PC-3 (cell line): ENCODE data around the gene FLNA. TPM values are rescaled to one million over a fixed set of nuclear protein-coding genes. Genes with fewer than 3 reads are reported as not detected.

Experiments
- ATAC-seq: fragments of 200-7000 bp; cut with Tn5 transposase; 2 replicates; pipeline ENCODE4 v1.9.1; 2020; ENCODE audit warnings: mild to moderate bottlenecking, moderate library complexity
- BruUV-seq: library from RNA; stranded (reverse); fragments of 400-500 nt; replicated peaks from 2 replicates; lab custom pipeline; 2021; lab: Mats Ljungman, UMichigan
- CTCF ChIA-PET: fragments of 300-600 bp; sonication (Branson Sonifier 250); formaldehyde crosslinking; loops from one replicate; lab custom pipeline; 2022; ENCODE audit warnings: antibody characterized with exemption; lab: Charles Lee
- POLR2A ChIA-PET: fragments of 300-600 bp; sonication (Branson Sonifier 250); formaldehyde crosslinking; loops from one replicate; lab custom pipeline; 2022; ENCODE audit warnings: antibody characterized with exemption; ENCODE audit not compliant: unreplicated experiment; lab: Charles Lee
- DNase-seq: peaks from one replicate; pipeline ENCODE4 v3.0.0-alpha.2; 2015
- H2AFZ ChIP-seq: fragments of 300-600 bp; sonication (generic); 2 replicates; pipeline ENCODE4 v1.6.0; 2016; ENCODE audit warnings: antibody characterized with exemption, low read length
- H3F3A ChIP-seq: fragments of 300-600 bp; sonication (generic); one replicate; pipeline ENCODE4 v1.6.0; 2017; ENCODE audit warnings: antibody characterized with exemption, low read length, control low read depth, mild to moderate bottlenecking; ENCODE audit not compliant: unreplicated experiment
- H3K27ac ChIP-seq: fragments of 300-600 bp; sonication (generic); 2 replicates; pipeline ENCODE4 v1.5.1; 2016; ENCODE audit warnings: mild to moderate bottlenecking, low read length
- H3K27me3 ChIP-seq: fragments of 300-600 bp; sonication (generic); 2 replicates; pipeline ENCODE4 v1.6.1; 2016; ENCODE audit warnings: low read length, mixed read lengths
- H3K36me3 ChIP-seq: fragments of 300-600 bp; sonication (generic); 2 replicates; pipeline ENCODE4 v1.6.1; 2016; ENCODE audit warnings: low read depth, mixed run types, low read length, mixed read lengths
- H3K4me1 ChIP-seq: fragments of 300-600 bp; sonication (generic); 2 replicates; pipeline ENCODE4 v1.5.1; 2016; ENCODE audit warnings: low read length; ENCODE audit not compliant: insufficient read depth
- H3K4me2 ChIP-seq: fragments of 300-600 bp; sonication (generic); 2 replicates; pipeline ENCODE4 v1.6.0; 2016; ENCODE audit warnings: low read length
- H3K4me3 ChIP-seq: fragments of 300-600 bp; sonication (generic); 2 replicates; pipeline ENCODE4 v1.5.1; 2016; ENCODE audit warnings: mild to moderate bottlenecking, low read length, mixed read lengths
- H3K79me2 ChIP-seq: fragments of 300-600 bp; sonication (generic); 2 replicates; pipeline ENCODE4 v1.6.1; 2017; ENCODE audit warnings: low read length, mixed read lengths
- H3K9ac ChIP-seq: fragments of 300-600 bp; sonication (generic); 2 replicates; pipeline ENCODE4 v1.6.0; 2016; ENCODE audit warnings: mild to moderate bottlenecking, low read length
- H3K9me2 ChIP-seq: fragments of 300-600 bp; sonication (generic); replicated peaks from 2 replicates; pipeline ENCODE4 v1.6.1; 2016; ENCODE audit warnings: mixed run types, low read length, mixed read lengths
- H3K9me3 ChIP-seq: fragments of 300-600 bp; sonication (generic); 2 replicates; pipeline ENCODE4 v1.6.1; 2016; ENCODE audit warnings: low read length, mixed read lengths
- H4K20me1 ChIP-seq: fragments of 300-600 bp; sonication (generic); 2 replicates; pipeline ENCODE4 v1.6.1; 2016; ENCODE audit warnings: low read length, mixed read lengths
- EZH2 ChIP-seq: fragments of 300-600 bp; sonication (generic); IDR thresholded peaks from one replicate; pipeline ENCODE4 v1.6.1; 2017; ENCODE audit warnings: antibody characterized with exemption, mild to moderate bottlenecking, low read length; ENCODE audit not compliant: unreplicated experiment
- EZH2phosphoT487 ChIP-seq: fragments of 300-600 bp; sonication (generic); IDR thresholded peaks from 2 replicates; pipeline ENCODE4 v1.6.1; 2018; ENCODE audit warnings: mild to moderate bottlenecking, antibody characterized with exemption, low read length, borderline replicate concordance
- intact Hi-C: fragments of 100-400 bp; cut with micrococcal nuclease; formaldehyde crosslinking; loops from 2 replicates; pipeline ENCODE4 v1.9.0; 2023
- total RNA-seq: library from RNA; depleted of rRNA; stranded (reverse); fragments of >200 nt; gene quantifications from 2 replicates; pipeline ENCODE4 v1.2.3, GENCODE V29; 2014
- TF ChIP-seq, protein P1 (sequence below): fragments of 300-600 bp; sonication (generic); conservative IDR thresholded peaks from 2 replicates; pipeline ENCODE4 v1.5.1; 2017; ENCODE audit warnings: antibody characterized with exemption, low read depth, mild to moderate bottlenecking, low read length

Gene FLNA
- total RNA-seq, 1 experiment from 2014 or later, result 2,058 TPM

DNA sequence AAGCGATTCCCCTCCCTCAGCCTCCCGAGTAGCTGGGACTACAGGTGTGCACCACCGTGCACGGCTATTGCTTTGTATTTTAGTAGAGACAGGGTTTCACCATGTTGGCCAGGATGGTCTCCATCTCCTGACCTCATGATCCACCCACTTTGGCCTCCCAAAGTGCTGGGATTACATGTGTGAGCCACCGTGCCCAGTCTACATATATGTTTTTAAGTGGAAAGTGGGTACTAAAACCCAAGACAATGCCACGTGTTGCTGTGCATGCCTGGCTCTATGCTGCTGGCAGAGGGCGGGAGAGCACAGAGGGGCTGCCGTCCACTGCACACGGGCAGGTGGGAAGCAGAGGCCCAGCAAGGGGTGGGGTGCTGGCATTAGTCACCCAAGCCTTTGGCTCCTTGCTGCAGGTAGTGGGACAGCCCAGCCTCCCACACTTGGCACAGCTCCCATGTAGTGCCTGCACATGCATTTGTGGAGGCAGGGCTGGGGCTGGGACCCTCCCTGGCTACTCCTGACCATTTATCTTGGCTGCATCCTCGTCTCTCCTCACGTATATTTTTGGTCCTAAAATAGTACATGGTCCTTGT is 8.1 kb upstream of the FLNA start:
- intact Hi-C loops, result no loop called here
- Histone ChIP-seq H3K9ac (no peak overlapping the region), H3K4me3 (no peak overlapping the region), H2AFZ (no peak overlapping the region), H3K9me3 (no peaks in the 10 kb centered on the region), H3K27me3 (no peaks in the 10 kb centered on the region), H3F3A (no peaks in the 10 kb centered on the region), H4K20me1 (peaks cover 5% of the 10 kb centered on the region; the same call in 1 of the 2 replicates), H3K4me1 (peaks cover 14% of the 10 kb centered on the region), H3K36me3 (no peaks in the 10 kb centered on the region; the same call in 1 of the 2 replicates), H3K4me2 (no peak overlapping the region), H3K79me2 (peaks cover 19% of the 10 kb centered on the region), H3K9me2 (no peaks in the 10 kb centered on the region), H3K27ac (no peak overlapping the region)
- POLR2A ChIA-PET, result no interaction called here
- BruUV-seq, result no TSS peak
- TF ChIP-seq EZH2, result no peak
- TF ChIP-seq, protein P1, sequence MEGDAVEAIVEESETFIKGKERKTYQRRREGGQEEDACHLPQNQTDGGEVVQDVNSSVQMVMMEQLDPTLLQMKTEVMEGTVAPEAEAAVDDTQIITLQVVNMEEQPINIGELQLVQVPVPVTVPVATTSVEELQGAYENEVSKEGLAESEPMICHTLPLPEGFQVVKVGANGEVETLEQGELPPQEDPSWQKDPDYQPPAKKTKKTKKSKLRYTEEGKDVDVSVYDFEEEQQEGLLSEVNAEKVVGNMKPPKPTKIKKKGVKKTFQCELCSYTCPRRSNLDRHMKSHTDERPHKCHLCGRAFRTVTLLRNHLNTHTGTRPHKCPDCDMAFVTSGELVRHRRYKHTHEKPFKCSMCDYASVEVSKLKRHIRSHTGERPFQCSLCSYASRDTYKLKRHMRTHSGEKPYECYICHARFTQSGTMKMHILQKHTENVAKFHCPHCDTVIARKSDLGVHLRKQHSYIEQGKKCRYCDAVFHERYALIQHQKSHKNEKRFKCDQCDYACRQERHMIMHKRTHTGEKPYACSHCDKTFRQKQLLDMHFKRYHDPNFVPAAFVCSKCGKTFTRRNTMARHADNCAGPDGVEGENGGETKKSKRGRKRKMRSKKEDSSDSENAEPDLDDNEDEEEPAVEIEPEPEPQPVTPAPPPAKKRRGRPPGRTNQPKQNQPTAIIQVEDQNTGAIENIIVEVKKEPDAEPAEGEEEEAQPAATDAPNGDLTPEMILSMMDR, result no peak
- TF ChIP-seq EZH2phosphoT487, result no peak
- peak; percentile 39 for DNase-seq
- no peak for ATAC-seq
- CTCF ChIA-PET, result interaction anchor here (1.2 kb wide), 1 partner anchor 9 kb away, joined by 7 read pairs; no protein-coding TSS in a partner anchor

DNA sequence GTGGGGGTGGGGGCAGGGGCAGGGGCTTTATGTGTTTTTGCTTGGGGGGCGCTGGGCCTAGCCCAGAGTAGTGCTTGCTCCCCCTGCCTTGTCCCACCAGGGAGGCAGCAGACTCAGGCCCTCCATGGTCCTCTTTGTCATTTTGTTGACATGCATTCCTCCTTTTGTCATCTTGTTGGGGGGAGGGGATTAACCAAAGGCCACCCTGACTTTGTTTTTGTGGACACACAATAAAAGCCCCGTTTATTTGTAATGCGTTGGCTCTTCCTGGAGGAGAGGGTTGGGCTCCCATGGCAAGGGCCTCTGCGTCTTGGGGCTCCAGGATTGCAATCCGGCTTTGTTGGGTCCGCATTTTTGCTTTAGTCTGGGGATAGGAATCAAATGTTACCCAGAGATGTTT is 6.8 kb upstream of the FLNA start:
- no peaks in the 10 kb centered on the region for H3K27me3 ChIP-seq

More for the DNA sequence above, 6.8 kb upstream of the FLNA start:
- Histone ChIP-seq H2AFZ (no peak overlapping the region), H3K9me3 (no peaks in the 10 kb centered on the region), H4K20me1 (peaks cover 5% of the 10 kb centered on the region; the same call in 1 of the 2 replicates), H3K9ac (no peak overlapping the region), H3K27ac (no peak overlapping the region), H3K4me1 (peaks cover 14% of the 10 kb centered on the region), H3K4me2 (no peak overlapping the region), H3F3A (no peaks in the 10 kb centered on the region), H3K9me2 (no peaks in the 10 kb centered on the region), H3K4me3 (no peak overlapping the region), H3K79me2 (peaks cover 29% of the 10 kb centered on the region), H3K36me3 (no peaks in the 10 kb centered on the region; the same call in 1 of the 2 replicates)
- ATAC-seq (no peak), DNase-seq (no peak)
- intact Hi-C loops, result no loop called here
- ChIA-PET POLR2A (no interaction called here), CTCF (interaction anchor here (0.6 kb wide), 1 partner anchor 12 kb away, joined by 4 read pairs; no protein-coding TSS in a partner anchor)
- TF ChIP-seq, protein P1, result no peak
- TF ChIP-seq EZH2phosphoT487, result no peak
- no peak for TF ChIP-seq EZH2
- no TSS peak for BruUV-seq
